ENCODE data around the gene PTX4. TPM values are rescaled to one million over a fixed set of nuclear protein-coding genes. Genes with fewer than 3 reads are reported as not detected.

PTX4 gene
- total and polyA plus RNA-seq, 9 of the 15 experiments (the other 6 are each of a cell fraction or from before 2014, with no cell fraction given) = 0.11 TPM; not detected in 8

DNA sequence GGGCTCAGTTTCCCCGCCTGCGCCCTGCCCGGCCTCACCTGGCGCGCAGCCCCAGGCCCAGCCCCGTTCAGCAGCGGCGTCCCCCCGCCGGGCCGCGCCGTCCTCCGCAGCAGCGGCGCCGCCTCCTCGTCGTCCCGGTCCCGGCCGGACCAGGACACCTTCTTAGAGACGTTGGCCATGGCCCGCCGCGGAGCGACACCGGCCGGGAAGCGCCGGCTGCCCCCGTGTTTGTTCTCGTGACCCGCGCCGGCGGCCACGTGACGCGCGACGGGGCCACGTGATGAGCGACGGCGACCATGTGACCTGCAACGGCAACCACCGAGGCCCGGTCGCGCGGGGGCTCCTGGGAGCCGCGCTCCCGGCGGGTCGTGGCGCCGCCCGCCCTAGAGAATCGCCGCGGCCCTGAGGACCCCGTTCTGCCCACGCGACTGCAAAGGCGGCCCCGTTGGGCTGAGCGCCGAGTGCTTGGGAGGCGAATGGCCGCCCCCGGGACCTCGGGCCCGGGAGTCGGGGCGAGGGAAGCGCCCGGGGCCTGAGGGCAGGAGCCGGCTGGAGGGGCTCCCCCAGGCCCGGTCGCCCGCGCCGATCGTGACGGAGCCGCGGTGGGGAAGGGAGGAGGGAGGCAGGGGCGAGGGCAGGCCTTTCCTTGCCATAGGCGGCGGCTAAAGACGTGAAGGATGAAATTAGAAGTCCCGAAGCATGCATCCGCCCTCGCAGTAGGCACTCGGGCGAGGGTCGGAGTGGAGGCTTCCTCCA lies 13.8 kb downstream of the PTX4 start, which contains the start of gene CLCN7 (continued):
- no peak for TF ChIP-seq POU5F1 (IDR thresholded peaks at IDR 0.05; ENCODE audit: borderline replicate concordance, low read depth, low read length, partially characterized antibody)
- TF ChIP-seq TEAD1 (CRISPR knock-in tag; IDR thresholded peaks at IDR 0.05) = peak; percentile 48 to 70; a peak in 3 of 4 replicates
- TF ChIP-seq CREM (IDR thresholded peaks at IDR 0.05; ENCODE audit: low read depth) = peak; percentile 80
- peak; percentile 90; the same call in 1 of the 2 replicates for TF ChIP-seq JUN (IDR thresholded peaks at IDR 0.05; ENCODE audit: borderline replicate concordance, low read depth, low read length)
- peak; percentile 77; the same call in 1 of the 2 replicates for TF ChIP-seq JUN (CRISPR knock-in tag; IDR thresholded peaks at IDR 0.05; ENCODE audit: borderline replicate concordance)
- TF ChIP-seq RAD51 (IDR thresholded peaks at IDR 0.05; ENCODE audit: borderline replicate concordance, low read depth) = peak; percentile 99
- TF ChIP-seq ZNF274 (IDR thresholded peaks at IDR 0.05; ENCODE audit: borderline replicate concordance, low read depth, low read length) = no peak
- peak; percentile 89; the same call in 1 of the 2 replicates for TF ChIP-seq TOE1 (IDR thresholded peaks at IDR 0.05; ENCODE audit: borderline replicate concordance)
- no peak for TF ChIP-seq TOE1 (CRISPR knock-in tag; IDR thresholded peaks at IDR 0.05; ENCODE audit: borderline replicate concordance, low read depth)
- no peak for TF ChIP-seq TAF9B (IDR thresholded peaks at IDR 0.05; ENCODE audit: partially characterized antibody)
- TF ChIP-seq, protein P1, sequence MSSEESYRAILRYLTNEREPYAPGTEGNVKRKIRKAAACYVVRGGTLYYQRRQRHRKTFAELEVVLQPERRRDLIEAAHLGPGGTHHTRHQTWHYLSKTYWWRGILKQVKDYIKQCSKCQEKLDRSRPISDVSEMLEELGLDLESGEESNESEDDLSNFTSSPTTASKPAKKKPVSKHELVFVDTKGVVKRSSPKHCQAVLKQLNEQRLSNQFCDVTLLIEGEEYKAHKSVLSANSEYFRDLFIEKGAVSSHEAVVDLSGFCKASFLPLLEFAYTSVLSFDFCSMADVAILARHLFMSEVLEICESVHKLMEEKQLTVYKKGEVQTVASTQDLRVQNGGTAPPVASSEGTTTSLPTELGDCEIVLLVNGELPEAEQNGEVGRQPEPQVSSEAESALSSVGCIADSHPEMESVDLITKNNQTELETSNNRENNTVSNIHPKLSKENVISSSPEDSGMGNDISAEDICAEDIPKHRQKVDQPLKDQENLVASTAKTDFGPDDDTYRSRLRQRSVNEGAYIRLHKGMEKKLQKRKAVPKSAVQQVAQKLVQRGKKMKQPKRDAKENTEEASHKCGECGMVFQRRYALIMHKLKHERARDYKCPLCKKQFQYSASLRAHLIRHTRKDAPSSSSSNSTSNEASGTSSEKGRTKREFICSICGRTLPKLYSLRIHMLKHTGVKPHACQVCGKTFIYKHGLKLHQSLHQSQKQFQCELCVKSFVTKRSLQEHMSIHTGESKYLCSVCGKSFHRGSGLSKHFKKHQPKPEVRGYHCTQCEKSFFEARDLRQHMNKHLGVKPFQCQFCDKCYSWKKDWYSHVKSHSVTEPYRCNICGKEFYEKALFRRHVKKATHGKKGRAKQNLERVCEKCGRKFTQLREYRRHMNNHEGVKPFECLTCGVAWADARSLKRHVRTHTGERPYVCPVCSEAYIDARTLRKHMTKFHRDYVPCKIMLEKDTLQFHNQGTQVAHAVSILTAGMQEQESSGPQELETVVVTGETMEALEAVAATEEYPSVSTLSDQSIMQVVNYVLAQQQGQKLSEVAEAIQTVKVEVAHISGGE (CRISPR knock-in tag; IDR thresholded peaks at IDR 0.05) = peak in 1 of 3 experiments; percentile 58; a peak in 2 of 6 replicates
- TF ChIP-seq ZKSCAN1 (IDR thresholded peaks at IDR 0.05; ENCODE audit: low read depth, low read length) = peak; percentile 27; the same call in 1 of the 2 replicates
- TF ChIP-seq, protein P2, sequence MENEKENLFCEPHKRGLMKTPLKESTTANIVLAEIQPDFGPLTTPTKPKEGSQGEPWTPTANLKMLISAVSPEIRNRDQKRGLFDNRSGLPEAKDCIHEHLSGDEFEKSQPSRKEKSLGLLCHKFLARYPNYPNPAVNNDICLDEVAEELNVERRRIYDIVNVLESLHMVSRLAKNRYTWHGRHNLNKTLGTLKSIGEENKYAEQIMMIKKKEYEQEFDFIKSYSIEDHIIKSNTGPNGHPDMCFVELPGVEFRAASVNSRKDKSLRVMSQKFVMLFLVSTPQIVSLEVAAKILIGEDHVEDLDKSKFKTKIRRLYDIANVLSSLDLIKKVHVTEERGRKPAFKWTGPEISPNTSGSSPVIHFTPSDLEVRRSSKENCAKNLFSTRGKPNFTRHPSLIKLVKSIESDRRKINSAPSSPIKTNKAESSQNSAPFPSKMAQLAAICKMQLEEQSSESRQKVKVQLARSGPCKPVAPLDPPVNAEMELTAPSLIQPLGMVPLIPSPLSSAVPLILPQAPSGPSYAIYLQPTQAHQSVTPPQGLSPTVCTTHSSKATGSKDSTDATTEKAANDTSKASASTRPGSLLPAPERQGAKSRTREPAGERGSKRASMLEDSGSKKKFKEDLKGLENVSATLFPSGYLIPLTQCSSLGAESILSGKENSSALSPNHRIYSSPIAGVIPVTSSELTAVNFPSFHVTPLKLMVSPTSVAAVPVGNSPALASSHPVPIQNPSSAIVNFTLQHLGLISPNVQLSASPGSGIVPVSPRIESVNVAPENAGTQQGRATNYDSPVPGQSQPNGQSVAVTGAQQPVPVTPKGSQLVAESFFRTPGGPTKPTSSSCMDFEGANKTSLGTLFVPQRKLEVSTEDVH (IDR thresholded peaks at IDR 0.05; ENCODE audit: low read depth, partially characterized antibody) = no peak
- TF ChIP-seq, protein P3, sequence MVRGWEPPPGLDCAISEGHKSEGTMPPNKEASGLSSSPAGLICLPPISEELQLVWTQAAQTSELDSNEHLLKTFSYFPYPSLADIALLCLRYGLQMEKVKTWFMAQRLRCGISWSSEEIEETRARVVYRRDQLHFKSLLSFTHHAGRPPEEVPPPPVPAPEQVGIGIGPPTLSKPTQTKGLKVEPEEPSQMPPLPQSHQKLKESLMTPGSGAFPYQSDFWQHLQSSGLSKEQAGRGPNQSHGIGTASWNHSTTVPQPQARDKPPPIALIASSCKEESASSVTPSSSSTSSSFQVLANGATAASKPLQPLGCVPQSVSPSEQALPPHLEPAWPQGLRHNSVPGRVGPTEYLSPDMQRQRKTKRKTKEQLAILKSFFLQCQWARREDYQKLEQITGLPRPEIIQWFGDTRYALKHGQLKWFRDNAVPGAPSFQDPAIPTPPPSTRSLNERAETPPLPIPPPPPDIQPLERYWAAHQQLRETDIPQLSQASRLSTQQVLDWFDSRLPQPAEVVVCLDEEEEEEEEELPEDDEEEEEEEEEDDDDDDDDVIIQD (CRISPR knock-in tag; IDR thresholded peaks at IDR 0.05) = no peak
- TF ChIP-seq ARID1B (IDR thresholded peaks at IDR 0.05) = no peak
- no peak for TF ChIP-seq PRPF4 (IDR thresholded peaks at IDR 0.05; ENCODE audit: insufficient read depth, low read depth, low read length, poor library complexity, severe bottlenecking)
- TF ChIP-seq FOXA1 (IDR thresholded peaks at IDR 0.05; ENCODE audit: borderline replicate concordance) = no peak
